Fibroblast of lung (primary cell): ENCODE measurements around the gene ANGPT4. TPM values are rescaled to one million over a fixed set of nuclear protein-coding genes. Genes with fewer than 3 reads are reported as not detected.

Source experiments
- DNase-seq, 2 donors: peaks; one replicate each; pipeline versions ENCODE4 v3.0.0 to v3.0.0-alpha.2; 2010; ENCODE audit warnings: low read depth in 2 of 2
- H2AFZ ChIP-seq: 2 replicates; pipeline ENCODE4 v1.5.1; 2012; ENCODE audit warnings: low read length, control low read depth, inconsistent platforms
- H3K27ac ChIP-seq: 2 replicates; pipeline ENCODE4 v1.5.1; 2011; ENCODE audit warnings: low read length, control low read depth; ENCODE audit not compliant: insufficient read depth
- H3K27me3 ChIP-seq: 2 replicates; pipeline ENCODE4 v1.5.1; 2011; ENCODE audit warnings: mild to moderate bottlenecking, low read length; ENCODE audit not compliant: control insufficient read depth, insufficient read depth
- H3K36me3 ChIP-seq: 2 replicates; pipeline ENCODE4 v1.5.1; 2011; ENCODE audit warnings: low read length; ENCODE audit not compliant: control insufficient read depth, insufficient read depth
- H3K4me1 ChIP-seq: 2 replicates; pipeline ENCODE4 v1.5.1; 2011; ENCODE audit warnings: low read length; ENCODE audit not compliant: control insufficient read depth, insufficient read depth; ENCODE audit errors: extremely low read depth
- H3K4me2 ChIP-seq: 2 replicates; pipeline ENCODE4 v1.5.1; 2011; ENCODE audit warnings: low read length, control low read depth; ENCODE audit not compliant: insufficient read depth; ENCODE audit errors: extremely low read depth
- H3K4me3 ChIP-seq, 4 experiments: fragments of 200-600 bp in 1 of 4; sonication (generic) in 1 of 4; replicated peaks in 1 of 4; 2 replicates each; pipeline ENCODE4 v1.5.1; 2011 to 2016; ENCODE audit warnings: low read length in 4 of 4, low read depth in 3 of 4, mild to moderate bottlenecking in 3 of 4, control low read depth in 2 of 4, inconsistent platforms in 1 of 4, mixed read lengths in 1 of 4; ENCODE audit not compliant: insufficient read depth in 1 of 4; ENCODE audit errors: control extremely low read depth in 1 of 4
- H3K79me2 ChIP-seq: 2 replicates; pipeline ENCODE4 v1.5.1; 2012; ENCODE audit warnings: mild to moderate bottlenecking, low read length, inconsistent platforms; ENCODE audit not compliant: control insufficient read depth, insufficient read depth
- H3K9ac ChIP-seq: 2 replicates; pipeline ENCODE4 v1.5.1; 2011; ENCODE audit warnings: mild to moderate bottlenecking, low read length, control low read depth; ENCODE audit not compliant: insufficient read depth
- H3K9me3 ChIP-seq: 2 replicates; pipeline ENCODE4 v1.5.1; 2012; ENCODE audit warnings: low read depth, low read length; ENCODE audit not compliant: control insufficient read depth, insufficient read depth
- H4K20me1 ChIP-seq: 2 replicates; pipeline ENCODE4 v1.5.1; 2011; ENCODE audit warnings: low read length; ENCODE audit not compliant: control insufficient read depth, insufficient read depth; ENCODE audit errors: extremely low read depth
- EZH2 ChIP-seq: IDR thresholded peaks from 2 replicates; pipeline ENCODE4 v1.5.1; 2012; ENCODE audit warnings: low read length, control low read depth, mild to moderate bottlenecking; ENCODE audit errors: missing control alignments
- polyA plus RNA-seq, 2 donors: library from polyadenylated mRNA; depleted of rRNA in 1 of 2; stranded (reverse) in 1 of 2; unstranded in 1 of 2; fragments of >200 nt; gene quantifications; 2 replicates each; pipeline ENCODE4 v1.2.1, GENCODE V29; 2011 to 2012; ENCODE audit warnings: missing spikeins in 1 of 2
- total RNA-seq: library from RNA; depleted of rRNA; stranded (reverse); fragments of >200 nt; gene quantifications from 2 replicates; pipeline ENCODE4 v1.2.1, GENCODE V29; 2014
- TF ChIP-seq, protein P1 (sequence below), 2 donors: IDR thresholded peaks in 1 of 2; conservative IDR thresholded peaks in 1 of 2; 1 replicate in 1 of 2; 2 replicates in 1 of 2; pipeline ENCODE4 v1.5.1; 2011 to 2012; ENCODE audit warnings: low read length in 2 of 2, control low read depth in 1 of 2, inconsistent platforms in 1 of 2, low read depth in 1 of 2, mild to moderate bottlenecking in 1 of 2

The ANGPT4 gene
- total and polyA plus RNA-seq, 2 donors (not counting 1 experiment from before 2014, with no cell fraction given) = under 0.01 TPM; not detected in 1

DNA sequence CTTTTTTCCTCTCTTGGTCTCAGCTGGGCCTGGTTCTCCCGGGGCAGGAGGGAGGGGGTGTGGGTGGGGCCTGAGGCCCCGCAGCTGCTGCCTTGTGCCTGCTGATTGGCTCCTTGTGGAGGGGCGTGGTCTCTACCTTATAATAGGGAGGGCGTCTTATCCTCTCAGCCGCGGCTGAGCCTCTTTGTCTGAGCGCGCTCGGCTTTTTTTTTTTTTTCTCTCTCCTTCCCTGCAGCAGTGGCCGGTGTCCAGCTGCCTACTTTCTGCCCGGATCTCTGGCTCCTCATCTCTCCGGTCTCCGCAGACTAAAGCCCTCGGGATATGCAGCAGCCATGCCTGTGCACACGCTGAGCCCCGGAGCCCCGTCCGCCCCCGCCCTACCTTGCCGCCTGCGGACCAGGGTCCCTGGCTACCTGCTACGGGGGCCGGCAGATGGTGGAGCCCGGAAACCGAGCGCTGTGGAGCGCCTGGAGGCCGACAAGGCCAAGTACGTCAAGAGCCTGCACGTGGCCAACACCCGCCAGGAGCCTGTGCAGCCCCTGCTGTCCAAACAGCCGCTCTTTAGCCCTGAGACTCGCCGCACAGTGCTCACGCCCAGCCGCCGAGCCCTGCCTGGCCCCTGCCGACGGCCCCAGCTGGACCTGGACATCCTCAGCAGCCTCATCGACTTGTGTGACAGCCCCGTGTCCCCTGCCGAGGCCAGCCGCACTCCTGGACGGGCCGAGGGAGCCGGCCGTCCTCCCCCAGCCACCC is 71.5 kb downstream of the ANGPT4 start:
- no peaks in the 10 kb centered on the region for H3K9me3 ChIP-seq
- H3K27me3 ChIP-seq = no peaks in the 10 kb centered on the region
- TF ChIP-seq, protein P1, sequence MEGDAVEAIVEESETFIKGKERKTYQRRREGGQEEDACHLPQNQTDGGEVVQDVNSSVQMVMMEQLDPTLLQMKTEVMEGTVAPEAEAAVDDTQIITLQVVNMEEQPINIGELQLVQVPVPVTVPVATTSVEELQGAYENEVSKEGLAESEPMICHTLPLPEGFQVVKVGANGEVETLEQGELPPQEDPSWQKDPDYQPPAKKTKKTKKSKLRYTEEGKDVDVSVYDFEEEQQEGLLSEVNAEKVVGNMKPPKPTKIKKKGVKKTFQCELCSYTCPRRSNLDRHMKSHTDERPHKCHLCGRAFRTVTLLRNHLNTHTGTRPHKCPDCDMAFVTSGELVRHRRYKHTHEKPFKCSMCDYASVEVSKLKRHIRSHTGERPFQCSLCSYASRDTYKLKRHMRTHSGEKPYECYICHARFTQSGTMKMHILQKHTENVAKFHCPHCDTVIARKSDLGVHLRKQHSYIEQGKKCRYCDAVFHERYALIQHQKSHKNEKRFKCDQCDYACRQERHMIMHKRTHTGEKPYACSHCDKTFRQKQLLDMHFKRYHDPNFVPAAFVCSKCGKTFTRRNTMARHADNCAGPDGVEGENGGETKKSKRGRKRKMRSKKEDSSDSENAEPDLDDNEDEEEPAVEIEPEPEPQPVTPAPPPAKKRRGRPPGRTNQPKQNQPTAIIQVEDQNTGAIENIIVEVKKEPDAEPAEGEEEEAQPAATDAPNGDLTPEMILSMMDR (conservative IDR thresholded peaks at IDR 0.05 in 1 of 2, IDR thresholded peaks at IDR 0.05 in 1 of 2; ENCODE audit: low read depth in 1 of 2, low read length in 2 of 2) = no peak
- TF ChIP-seq EZH2 = no peak
- peak overlapping the region; percentile 31 to 50 (median 38) for H3K4me3 ChIP-seq
- no peak overlapping the region for H3K27ac ChIP-seq
- peak overlapping the region; percentile 59 for H3K4me2 ChIP-seq
- peaks cover 2% of the 10 kb centered on the region for H3K36me3 ChIP-seq
- H3K9ac ChIP-seq = no peak overlapping the region
- DNase-seq = peak; percentile 87 to 90
- H4K20me1 ChIP-seq = no peaks in the 10 kb centered on the region
- peaks cover 18% of the 10 kb centered on the region for H3K79me2 ChIP-seq
- H2AFZ ChIP-seq = peak overlapping the region; percentile 51
- H3K4me1 ChIP-seq = no peaks in the 10 kb centered on the region

DNA sequence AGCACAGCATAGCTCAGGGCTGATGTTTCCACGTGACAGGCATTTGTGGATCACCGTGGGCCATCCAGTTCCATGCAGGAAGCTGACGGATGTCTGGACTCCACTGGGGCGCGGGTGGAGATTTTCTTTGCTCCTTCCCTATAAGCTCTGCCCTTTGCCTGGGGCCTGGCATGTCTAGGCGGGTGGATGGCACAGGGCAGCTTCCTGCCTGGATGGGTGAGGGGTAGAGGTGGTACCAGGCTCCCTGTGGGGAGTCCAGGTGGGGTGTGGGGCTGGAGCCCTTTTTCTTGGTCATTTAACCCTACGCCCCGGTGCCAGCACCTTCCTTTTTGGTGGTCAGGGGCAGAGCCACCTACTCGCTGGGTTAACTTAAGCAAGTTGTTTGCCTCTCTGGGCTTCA is 72.2 kb downstream of the ANGPT4 start:
- H3K9ac ChIP-seq = no peak overlapping the region
- H3K4me2 ChIP-seq = no peak overlapping the region
- H2AFZ ChIP-seq = no peak overlapping the region

DNA sequence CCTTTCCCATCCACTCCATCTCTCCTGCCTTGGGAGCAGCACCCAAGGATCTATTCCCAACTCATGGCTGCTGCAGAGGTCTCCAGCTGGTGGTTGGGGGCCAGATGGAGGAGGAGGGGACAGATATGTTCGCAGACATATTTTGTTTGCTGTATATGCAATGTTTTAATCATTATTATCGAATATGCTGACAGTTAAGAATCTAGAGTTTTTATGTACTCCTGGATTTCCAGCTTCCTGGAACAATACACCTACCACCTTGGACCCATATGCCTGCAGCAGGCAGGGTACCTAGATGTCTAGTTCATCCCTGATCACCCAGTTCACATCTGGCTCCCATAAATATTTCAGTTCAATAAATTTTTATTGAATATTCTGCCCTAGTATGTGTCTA is 73.6 kb downstream of the ANGPT4 start:
- DNase-seq = no peak
- no peak overlapping the region for H3K4me2 ChIP-seq
- peaks cover 2% of the 10 kb centered on the region for H3K36me3 ChIP-seq
- no peak overlapping the region for H3K27ac ChIP-seq
- H2AFZ ChIP-seq = no peak overlapping the region
- TF ChIP-seq, protein P1 (conservative IDR thresholded peaks at IDR 0.05 in 1 of 2, IDR thresholded peaks at IDR 0.05 in 1 of 2; ENCODE audit: low read depth in 1 of 2, low read length in 2 of 2) = no peak
- no peak for TF ChIP-seq EZH2
- H3K79me2 ChIP-seq = peaks cover 34% of the 10 kb centered on the region
- H3K27me3 ChIP-seq = no peaks in the 10 kb centered on the region
- H3K4me3 ChIP-seq = no peak overlapping the region
- no peaks in the 10 kb centered on the region for H3K4me1 ChIP-seq
- no peaks in the 10 kb centered on the region for H4K20me1 ChIP-seq
- no peaks in the 10 kb centered on the region for H3K9me3 ChIP-seq
- no peak overlapping the region for H3K9ac ChIP-seq

More for the DNA sequence above, 72.2 kb downstream of the ANGPT4 start:
- TF ChIP-seq EZH2 = no peak
- TF ChIP-seq, protein P1 (conservative IDR thresholded peaks at IDR 0.05 in 1 of 2, IDR thresholded peaks at IDR 0.05 in 1 of 2; ENCODE audit: low read depth in 1 of 2, low read length in 2 of 2) = no peak
- H3K4me3 ChIP-seq = no peak overlapping the region
- no peaks in the 10 kb centered on the region for H3K9me3 ChIP-seq
- peaks cover 23% of the 10 kb centered on the region for H3K79me2 ChIP-seq
- no peaks in the 10 kb centered on the region for H3K4me1 ChIP-seq
- H3K27ac ChIP-seq = no peak overlapping the region
- H4K20me1 ChIP-seq = no peaks in the 10 kb centered on the region
- no peak for DNase-seq
- H3K27me3 ChIP-seq = no peaks in the 10 kb centered on the region
- peaks cover 2% of the 10 kb centered on the region for H3K36me3 ChIP-seq
